Skeletal muscle tissue (tissue), 4 donors: ENCODE measurements around the gene FAM181B. TPM values are rescaled to one million over a fixed set of nuclear protein-coding genes. Genes with fewer than 3 reads are reported as not detected.

Experiments
- H3K27ac ChIP-seq: one replicate; pipeline ENCODE4 v1.7.0; 2013; ENCODE audit warnings: mild to moderate bottlenecking, low read depth, low read length, inconsistent platforms
- H3K27me3 ChIP-seq, 3 donors: one replicate each; pipeline ENCODE4 v1.7.0; 2013; ENCODE audit warnings: low read length in 3 of 3; ENCODE audit not compliant: control insufficient read depth in 3 of 3, insufficient read depth in 3 of 3
- H3K36me3 ChIP-seq, 3 donors: one replicate each; pipeline ENCODE4 v1.7.0; 2013; ENCODE audit warnings: low read length in 3 of 3; ENCODE audit not compliant: control insufficient read depth in 3 of 3, insufficient read depth in 3 of 3
- H3K4me1 ChIP-seq, 3 donors: one replicate each; pipeline ENCODE4 v1.7.0; 2013; ENCODE audit warnings: low read length in 3 of 3, mild to moderate bottlenecking in 3 of 3; ENCODE audit not compliant: control insufficient read depth in 3 of 3, insufficient read depth in 3 of 3
- H3K4me3 ChIP-seq, 3 donors: one replicate each; pipeline ENCODE4 v1.7.0; 2013; ENCODE audit warnings: low read length in 3 of 3
- H3K9ac ChIP-seq, 3 donors: one replicate each; pipeline ENCODE4 v1.7.0; 2013; ENCODE audit warnings: low read length in 3 of 3, mild to moderate bottlenecking in 3 of 3, moderate library complexity in 2 of 3, low read depth in 1 of 3
- H3K9me3 ChIP-seq, 3 donors: one replicate each; pipeline ENCODE4 v1.7.0; 2013; ENCODE audit warnings: low read length in 3 of 3; ENCODE audit not compliant: control insufficient read depth in 3 of 3
- total RNA-seq: library from RNA; depleted of rRNA; stranded (reverse); fragments of >200 nt; gene quantifications from one replicate; pipeline ENCODE4 v1.2.3, GENCODE V29; 2014
- donor health status: Osteomylitis.

Gene FAM181B
- total RNA-seq, 1 donor from 2014 or later = under 0.01 TPM

DNA sequence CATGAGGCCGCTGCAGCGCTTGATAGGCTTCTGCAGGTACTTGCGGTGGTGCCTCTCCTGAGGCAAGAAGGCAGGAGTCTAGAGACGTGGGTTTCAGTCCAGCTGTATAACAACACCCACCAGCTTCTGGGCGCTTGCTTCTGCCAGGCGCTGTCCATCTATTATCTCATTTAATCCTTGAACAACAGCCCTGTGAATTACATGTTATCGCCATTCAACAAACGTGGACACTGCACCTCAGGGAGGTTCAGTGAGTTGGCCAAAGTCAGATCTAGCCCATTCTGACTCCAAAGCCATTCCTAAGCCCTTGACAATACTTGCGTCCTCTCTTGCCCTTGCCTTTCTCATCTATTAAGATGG lies 436 bp upstream of the FAM181B start:
- Histone ChIP-seq H3K9ac (peak overlapping the region in 1 of 3 donors; percentile 45), H3K4me3 (peak overlapping the region; percentile 58 to 62 (median 60)), H3K27ac (no peak overlapping the region), H3K4me1 (no peaks in the 10 kb centered on the region), H3K27me3 (peaks cover 30 to 35% (median 31%) of the 10 kb centered on the region in 3 donors), H3K9me3 (no peaks in the 10 kb centered on the region), H3K36me3 (no peaks in the 10 kb centered on the region)

DNA sequence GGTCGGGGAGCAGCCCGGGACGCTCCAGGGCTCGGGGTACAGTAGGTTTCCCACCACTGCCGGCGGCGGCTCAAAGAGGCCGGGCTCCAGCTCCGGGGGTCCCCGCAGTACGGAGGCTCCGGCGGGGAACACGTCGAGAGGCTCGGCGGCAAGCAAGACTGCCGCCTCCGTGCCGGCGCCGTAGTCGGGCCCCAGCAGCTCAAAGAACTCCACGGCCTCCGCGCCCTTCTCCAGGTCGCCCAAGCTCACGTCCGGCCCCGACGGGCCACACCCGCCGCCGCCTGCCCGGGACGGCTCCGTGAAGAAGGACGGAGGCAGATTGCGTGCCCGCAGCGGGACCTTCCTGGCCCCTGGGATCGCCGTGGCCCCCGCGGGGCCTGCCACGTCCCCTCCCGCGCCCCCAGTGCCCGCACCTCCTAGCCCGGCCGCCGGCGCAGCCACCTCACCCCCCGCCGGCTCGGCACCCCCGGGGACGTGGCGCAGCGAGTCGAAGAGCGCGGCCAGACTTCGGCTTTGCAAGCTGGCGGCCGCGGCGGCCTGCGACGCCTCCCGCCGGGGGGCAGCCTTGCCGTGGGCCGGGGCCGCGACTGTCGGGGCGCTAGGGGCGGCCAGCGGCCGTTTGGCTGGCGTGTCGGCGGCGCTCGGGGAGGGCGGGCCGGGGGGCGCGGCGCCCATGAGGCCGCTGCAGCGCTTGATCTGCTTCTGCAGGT lies 775 bp downstream of the FAM181B start:
- peak overlapping the region; percentile 58 to 62 (median 60) for H3K4me3 ChIP-seq
- no peaks in the 10 kb centered on the region for H3K4me1 ChIP-seq
- peaks cover 33 to 41% (median 35%) of the 10 kb centered on the region in 3 donors for H3K27me3 ChIP-seq
- no peaks in the 10 kb centered on the region for H3K9me3 ChIP-seq
- H3K9ac ChIP-seq = peak overlapping the region in 1 of 3 donors; percentile 64
- H3K36me3 ChIP-seq = no peaks in the 10 kb centered on the region
- H3K27ac ChIP-seq = no peak overlapping the region

GRCh38 chr11:82732348-82732733 lies 1.3 kb downstream of the FAM181B start:
- Histone ChIP-seq H3K4me3 (no peak overlapping the region), H3K27me3 (peaks cover 34 to 41% (median 35%) of the 10 kb centered on the region in 3 donors), H3K9ac (peak overlapping the region in 1 of 3 donors; percentile 25), H3K27ac (no peak overlapping the region), H3K9me3 (no peaks in the 10 kb centered on the region), H3K4me1 (no peaks in the 10 kb centered on the region), H3K36me3 (no peaks in the 10 kb centered on the region)

DNA sequence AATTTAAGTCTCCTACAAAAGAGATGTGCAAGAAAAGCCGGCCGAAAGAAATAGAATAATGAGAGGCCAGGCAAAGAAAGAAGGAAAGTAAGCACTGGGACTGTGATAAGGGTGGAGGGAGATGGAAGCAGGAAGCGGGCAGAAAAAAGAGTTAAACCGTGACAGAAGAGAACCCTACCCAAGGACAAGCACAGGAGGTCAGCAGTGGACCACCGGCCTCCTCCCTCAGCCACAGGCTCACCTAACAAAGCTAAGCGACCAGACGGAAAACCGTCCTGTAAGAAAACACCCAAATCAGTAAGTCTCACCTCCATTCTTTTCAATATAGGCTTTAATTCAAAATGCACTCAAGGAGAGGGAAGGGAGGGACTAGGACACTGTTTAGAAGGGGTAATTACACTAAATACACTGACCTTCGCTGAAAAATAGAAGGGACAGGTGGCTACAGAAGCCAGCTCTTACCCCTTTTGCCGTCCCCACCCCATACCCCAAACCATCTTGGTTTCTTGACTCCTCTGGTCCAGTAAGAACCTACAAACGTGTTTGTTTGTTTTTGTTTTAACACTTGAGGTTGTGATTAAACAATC lies 1.9 kb downstream of the FAM181B start:
- Histone ChIP-seq H3K27ac (no peak overlapping the region), H3K9ac (no peak overlapping the region), H3K27me3 (peaks cover 34 to 38% (median 35%) of the 10 kb centered on the region in 3 donors), H3K4me3 (no peak overlapping the region), H3K36me3 (no peaks in the 10 kb centered on the region), H3K9me3 (no peaks in the 10 kb centered on the region), H3K4me1 (no peaks in the 10 kb centered on the region)

DNA sequence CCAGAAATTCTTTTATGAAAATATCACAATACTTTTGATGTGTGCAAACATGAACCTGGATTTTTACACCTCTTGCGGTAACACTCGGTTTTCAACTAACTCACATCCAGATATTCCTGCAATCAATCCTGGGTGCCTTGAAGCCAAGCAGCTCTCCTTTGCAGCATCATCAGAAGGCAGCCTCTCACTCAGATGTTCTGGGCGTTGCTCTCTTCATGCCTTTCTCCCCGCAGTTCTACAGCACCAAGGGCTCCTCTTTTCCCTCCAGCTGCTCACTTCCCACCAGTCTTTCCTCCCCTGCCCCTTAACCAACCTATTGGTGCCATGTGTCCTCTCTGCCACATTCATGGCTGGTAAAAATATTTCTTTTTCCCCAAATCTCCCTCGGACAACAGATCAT lies 2.9 kb downstream of the FAM181B start:
- H3K9me3 ChIP-seq = no peaks in the 10 kb centered on the region
- H3K27ac ChIP-seq = no peak overlapping the region
- H3K4me1 ChIP-seq = no peaks in the 10 kb centered on the region
- H3K9ac ChIP-seq = no peak overlapping the region
- no peak overlapping the region for H3K4me3 ChIP-seq
- H3K36me3 ChIP-seq = no peaks in the 10 kb centered on the region
- H3K27me3 ChIP-seq = peaks cover 34 to 38% (median 35%) of the 10 kb centered on the region in 3 donors

GRCh38 chr11:82730286-82730685 lies 3.4 kb downstream of the FAM181B start:
- Histone ChIP-seq H3K4me1 (no peaks in the 10 kb centered on the region), H3K4me3 (no peak overlapping the region), H3K9me3 (no peaks in the 10 kb centered on the region), H3K27ac (no peak overlapping the region), H3K9ac (no peak overlapping the region), H3K36me3 (no peaks in the 10 kb centered on the region), H3K27me3 (peaks cover 34 to 38% (median 35%) of the 10 kb centered on the region in 3 donors)

GRCh38 chr11:82724026-82724425 lies 9.6 kb downstream of the FAM181B start:
- Histone ChIP-seq H3K27ac (no peak overlapping the region), H3K4me1 (peaks cover 3 to 7% (median 6%) of the 10 kb centered on the region in 3 donors), H3K36me3 (no peaks in the 10 kb centered on the region), H3K9ac (no peak overlapping the region), H3K4me3 (no peak overlapping the region), H3K9me3 (no peaks in the 10 kb centered on the region), H3K27me3 (peaks cover 3 to 9% (median 4%) of the 10 kb centered on the region in 3 donors)

DNA sequence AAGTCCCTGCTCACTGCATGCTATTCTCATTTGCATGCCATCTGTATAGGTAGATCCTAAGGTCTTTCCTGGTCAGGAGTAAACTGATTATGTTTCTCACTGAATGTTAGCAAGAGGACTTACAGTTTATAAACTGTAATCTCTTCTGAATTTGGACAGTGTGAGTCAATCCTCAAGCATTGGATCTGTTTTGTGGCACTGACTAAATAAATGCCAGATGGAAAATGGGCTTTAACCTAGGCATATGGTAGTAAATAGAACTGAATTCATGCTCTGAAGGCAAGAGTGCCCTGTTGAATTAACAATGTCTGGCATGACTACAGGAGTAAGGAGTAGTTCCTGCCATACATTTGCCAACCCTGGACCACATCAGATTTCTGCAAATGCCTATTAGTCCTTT lies 11.4 kb downstream of the FAM181B start:
- Histone ChIP-seq H3K9ac (no peak overlapping the region), H3K27me3 (peaks cover 0 to 3% (median 0%) of the 10 kb centered on the region in 3 donors), H3K4me3 (no peak overlapping the region), H3K27ac (no peak overlapping the region), H3K36me3 (no peaks in the 10 kb centered on the region), H3K4me1 (peaks cover 3 to 13% (median 10%) of the 10 kb centered on the region in 3 donors), H3K9me3 (no peaks in the 10 kb centered on the region)

- Histone ChIP-seq H3K9ac (no peak overlapping the region), H3K27me3 (peaks cover 0 to 3% (median 0%) of the 10 kb centered on the region in 3 donors), H3K4me1 (peaks cover 3 to 13% (median 10%) of the 10 kb centered on the region in 3 donors), H3K9me3 (no peaks in the 10 kb centered on the region), H3K36me3 (no peaks in the 10 kb centered on the region), H3K4me3 (no peak overlapping the region), H3K27ac (no peak overlapping the region)
These were observed 13.2 kb downstream of the FAM181B start for GRCh38 chr11:82720267-82721065.
